Neuronal stem cell (in vitro differentiated cells): Measurements from ENCODE around the gene SAP30BP.
A peak's percentile ranks its signal among the peaks of the same experiment; 100 is the strongest.

ENCODE experiments used
- DNase-seq: peaks from one replicate; pipeline ENCODE4 v3.0.0-alpha.2; 2013; ENCODE audit warnings: low spot score
- H2AFZ ChIP-seq: one replicate; pipeline ENCODE4 v1.6.1; 2013; ENCODE audit warnings: mild to moderate bottlenecking, low read length, inconsistent platforms
- H2AK5ac ChIP-seq: 2 replicates; pipeline ENCODE4 v1.6.1; 2013; ENCODE audit warnings: low read depth, mild to moderate bottlenecking, inconsistent platforms, low read length, moderate library complexity, mixed read lengths
- H2BK120ac ChIP-seq: 2 replicates; pipeline ENCODE4 v1.6.1; 2013; ENCODE audit warnings: low read depth, mild to moderate bottlenecking, inconsistent platforms, low read length, moderate library complexity, mixed read lengths
- H2BK12ac ChIP-seq: one replicate; pipeline ENCODE4 v1.6.1; 2013; ENCODE audit warnings: low read length, inconsistent platforms
- H2BK15ac ChIP-seq: 2 replicates; pipeline ENCODE4 v1.6.1; 2013; ENCODE audit warnings: mild to moderate bottlenecking, low read length, inconsistent platforms, mixed read lengths
- H2BK5ac ChIP-seq: one replicate; pipeline ENCODE4 v1.6.1; 2013; ENCODE audit warnings: inconsistent platforms, mild to moderate bottlenecking, low read length, moderate library complexity
- H3K14ac ChIP-seq: one replicate; pipeline ENCODE4 v1.6.1; 2013; ENCODE audit warnings: low read length, inconsistent platforms
- H3K18ac ChIP-seq: 2 replicates; pipeline ENCODE4 v1.6.1; 2013; ENCODE audit warnings: low read length, inconsistent platforms
- H3K23ac ChIP-seq: 2 replicates; pipeline ENCODE4 v1.6.1; 2013; ENCODE audit warnings: low read depth, mild to moderate bottlenecking, mixed read lengths, low read length, inconsistent platforms; ENCODE audit not compliant: poor library complexity
- H3K27ac ChIP-seq: replicated peaks from 3 replicates; pipeline ENCODE4 v1.5.1; 2013; ENCODE audit warnings: low read length, inconsistent platforms
- H3K27me3 ChIP-seq, 3 experiments: 2 replicates each; pipeline ENCODE4 v1.6.1; 2013; ENCODE audit warnings: low read length in 3 of 3, mild to moderate bottlenecking in 2 of 3, inconsistent platforms in 1 of 3, low read depth in 1 of 3, mixed read lengths in 1 of 3, moderate library complexity in 1 of 3; ENCODE audit not compliant: control insufficient read depth in 3 of 3, insufficient read depth in 3 of 3
- H3K36me3 ChIP-seq, 2 donors: replicated peaks in 1 of 2; 2 replicates each; pipeline ENCODE4 v1.6.1; 2013; ENCODE audit warnings: low read length in 2 of 2; ENCODE audit not compliant: control insufficient read depth in 2 of 2, insufficient read depth in 2 of 2
- H3K4ac ChIP-seq: 2 replicates; pipeline ENCODE4 v1.6.1; 2013; ENCODE audit warnings: inconsistent platforms, mild to moderate bottlenecking, low read length, moderate library complexity
- H3K4me1 ChIP-seq, 2 donors: 1 replicate in 1 of 2; 2 replicates in 1 of 2; pipeline ENCODE4 v1.6.1; 2013; ENCODE audit warnings: low read length in 2 of 2, low read depth in 1 of 2; ENCODE audit not compliant: control insufficient read depth in 2 of 2, insufficient read depth in 1 of 2
- H3K4me2 ChIP-seq: one replicate; pipeline ENCODE4 v1.6.1; 2013; ENCODE audit warnings: mild to moderate bottlenecking, low read length, inconsistent platforms; ENCODE audit not compliant: insufficient read depth, poor library complexity, severe bottlenecking
- H3K4me3 ChIP-seq, 2 donors: 2 replicates each; pipeline ENCODE4 v1.5.1; 2013; ENCODE audit warnings: low read length in 2 of 2, mild to moderate bottlenecking in 2 of 2, inconsistent platforms in 1 of 2, moderate library complexity in 1 of 2
- H3K79me1 ChIP-seq: one replicate; pipeline ENCODE4 v1.6.1; 2013; ENCODE audit warnings: low read depth, mild to moderate bottlenecking, inconsistent platforms, low read length, moderate library complexity
- H3K9ac ChIP-seq: one replicate; pipeline ENCODE4 v1.6.1; 2013; ENCODE audit warnings: mild to moderate bottlenecking, low read depth, low read length, inconsistent platforms; ENCODE audit not compliant: poor library complexity
- H3K9me3 ChIP-seq, 2 donors: replicated peaks in 1 of 2; 2 replicates each; pipeline versions ENCODE3 to v1.6.1; 2013; ENCODE audit warnings: low read length in 2 of 2, mild to moderate bottlenecking in 2 of 2, inconsistent platforms in 1 of 2, low read depth in 1 of 2, mixed read lengths in 1 of 2, moderate library complexity in 1 of 2; ENCODE audit not compliant: control insufficient read depth in 2 of 2, insufficient read depth in 1 of 2
- H4K8ac ChIP-seq: one replicate; pipeline ENCODE4 v1.6.1; 2013; ENCODE audit warnings: low read depth, mild to moderate bottlenecking, inconsistent platforms, low read length, moderate library complexity
- H4K91ac ChIP-seq: one replicate; pipeline ENCODE4 v1.6.1; 2013; ENCODE audit warnings: low read length, low read depth, mild to moderate bottlenecking, inconsistent platforms; ENCODE audit not compliant: poor library complexity
- WGBS, 2 donors: extraction: QIAGEN DNeasy Blood & Tissue Kit; methylation state at CpG; one replicate each; pipeline ENCODE4 v1.1.7; 2013; ENCODE audit warnings: missing lambda C conversion rate in 2 of 2, mixed read lengths in 1 of 2; ENCODE audit not compliant: insufficient read length in 2 of 2, insufficient replicate concordance in 1 of 2; ENCODE audit errors: extremely low coverage in 2 of 2; 5-methylcytosine and 5-hydroxymethylcytosine counted together

The SAP30BP gene

GRCh38 chr17:75652934-75653549, 14.1 kb upstream of the SAP30BP start:
- Histone ChIP-seq H3K4me3 (no peak overlapping the region), H3K36me3 (peaks cover 14 to 75% of the 10 kb centered on the region in 2 donors), H2BK5ac (no peak overlapping the region), H2AFZ (no peak overlapping the region), H3K4me1 (no peaks in the 10 kb centered on the region), H3K4me2 (no peak overlapping the region), H4K91ac (no peak overlapping the region), H3K18ac (no peak overlapping the region), H3K9ac (no peak overlapping the region), H2BK15ac (no peak overlapping the region), H3K27ac (no peak overlapping the region), H3K79me1 (peaks cover 2% of the 10 kb centered on the region), H3K14ac (no peak overlapping the region), H3K27me3 (no peaks in the 10 kb centered on the region), H2AK5ac (no peak overlapping the region), H4K8ac (no peak overlapping the region), H2BK12ac (no peak overlapping the region), H3K9me3 (peaks cover 0 to under 1% of the 10 kb centered on the region in 2 donors), H2BK120ac (no peak overlapping the region), H3K4ac (no peak overlapping the region), H3K23ac (no peak overlapping the region)
- peak; percentile 52 for DNase-seq
- WGBS, 2 donors, result no CpG with 5 or more reads among the region's 6 CpGs

DNA sequence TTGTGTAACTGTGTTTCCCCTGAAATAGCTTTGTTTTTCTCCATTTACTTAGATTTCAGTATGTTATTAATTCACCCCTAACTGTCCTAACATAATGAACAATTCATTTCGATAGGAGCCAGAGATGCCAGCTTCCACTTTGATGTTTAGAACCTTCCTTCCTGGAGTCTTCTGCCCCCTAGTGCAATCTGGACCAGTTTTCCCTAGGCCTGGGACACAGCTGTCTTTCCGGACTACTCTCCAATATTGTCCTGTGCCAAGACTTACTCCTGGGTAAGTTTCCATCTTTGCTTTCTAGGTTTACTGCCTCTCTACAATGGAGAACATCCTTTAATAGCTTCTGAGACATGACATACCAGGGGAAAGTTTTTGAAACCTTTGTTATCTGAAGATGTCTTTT, 13.0 kb upstream of the SAP30BP start:
- Histone ChIP-seq H2BK12ac (no peak overlapping the region), H3K4ac (no peak overlapping the region), H3K4me1 (no peaks in the 10 kb centered on the region), H3K9ac (no peak overlapping the region), H4K8ac (no peak overlapping the region), H2AFZ (no peak overlapping the region), H2AK5ac (no peak overlapping the region), H3K18ac (no peak overlapping the region), H3K23ac (no peak overlapping the region), H3K79me1 (peaks cover 2% of the 10 kb centered on the region), H3K27ac (no peak overlapping the region), H4K91ac (no peak overlapping the region), H3K14ac (no peak overlapping the region), H2BK5ac (no peak overlapping the region), H3K4me3 (no peak overlapping the region), H3K27me3 (no peaks in the 10 kb centered on the region), H3K4me2 (no peak overlapping the region), H2BK120ac (no peak overlapping the region), H3K9me3 (no peaks in the 10 kb centered on the region), H2BK15ac (no peak overlapping the region), H3K36me3 (peaks cover 14 to 73% of the 10 kb centered on the region in 2 donors)
- no peak for DNase-seq
- WGBS, 2 donors, result no CpG with 5 or more reads among the region's 2 CpGs

- Histone ChIP-seq H3K27ac (no peak overlapping the region), H2AK5ac (no peak overlapping the region), H3K4me2 (no peak overlapping the region), H3K14ac (no peak overlapping the region), H3K27me3 (no peaks in the 10 kb centered on the region), H3K9me3 (no peaks in the 10 kb centered on the region), H3K9ac (no peak overlapping the region), H2BK15ac (no peak overlapping the region), H3K79me1 (no peaks in the 10 kb centered on the region), H3K4ac (no peak overlapping the region), H2AFZ (no peak overlapping the region), H3K4me3 (no peak overlapping the region), H4K8ac (no peak overlapping the region), H2BK5ac (no peak overlapping the region), H4K91ac (no peak overlapping the region), H2BK120ac (no peak overlapping the region), H3K18ac (no peak overlapping the region), H2BK12ac (no peak overlapping the region), H3K36me3 (peaks cover 27 to 70% of the 10 kb centered on the region in 2 donors), H3K23ac (no peak overlapping the region), H3K4me1 (no peaks in the 10 kb centered on the region)
- WGBS, 2 donors, result no CpG with 5 or more reads among the region's 5 CpGs
- no peak for DNase-seq
These were observed 8.9 kb upstream of the SAP30BP start for GRCh38 chr17:75658237-75658636.

- Histone ChIP-seq H3K18ac (no peak overlapping the region), H2BK120ac (no peak overlapping the region), H3K4me3 (no peak overlapping the region), H2AK5ac (no peak overlapping the region), H2BK15ac (no peak overlapping the region), H3K4me2 (no peak overlapping the region), H3K14ac (no peak overlapping the region), H2BK5ac (no peak overlapping the region), H3K4ac (no peak overlapping the region), H2AFZ (no peak overlapping the region), H4K91ac (no peak overlapping the region), H3K27me3 (no peaks in the 10 kb centered on the region), H3K9ac (no peak overlapping the region), H3K23ac (no peak overlapping the region), H2BK12ac (no peak overlapping the region), H3K27ac (no peak overlapping the region), H3K79me1 (no peaks in the 10 kb centered on the region), H4K8ac (no peak overlapping the region), H3K9me3 (no peaks in the 10 kb centered on the region), H3K36me3 (peaks cover 29 to 66% of the 10 kb centered on the region in 2 donors), H3K4me1 (peaks cover 1 to 7% of the 10 kb centered on the region in 2 donors)
- DNase-seq, result no peak
- WGBS, 2 donors, result no CpG with 5 or more reads among the region's 4 CpGs
These were observed 5.6 kb upstream of the SAP30BP start for GRCh38 chr17:75661531-75661930.
